ENCODE measurements around the gene FRMPD3. TPM values are rescaled to one million over a fixed set of nuclear protein-coding genes. Genes with fewer than 3 reads are reported as not detected.

The FRMPD3 gene
- total and polyA plus RNA-seq, 10 of the 15 experiments (the other 5 are each of a cell fraction or from before 2014, with no cell fraction given): 0.01 to 0.06 (median 0.05) TPM; not detected in 6

GRCh38 chrX:107493141-107493540 is 43.7 kb downstream of the FRMPD3 start:
- POLR2A ChIA-PET: interaction anchor here (0.6 kb wide), 2 partner anchors 20 to 182 kb away, joined by 4 to 6 read pairs; no protein-coding TSS in a partner anchor

More at GRCh38 chrX:107493141-107493540, 43.7 kb downstream of the FRMPD3 start:
- no peak for ATAC-seq
- Histone ChIP-seq H3K9me3 (replicated peaks; ENCODE audit: control insufficient read depth, insufficient read depth, low read length) (no peaks in the 10 kb centered on the region), H3K27me3 (replicated peaks in 1 of 2; ENCODE audit: control insufficient read depth in 2 of 2, insufficient read depth in 2 of 2, low read length in 1 of 2) (no peaks in the 10 kb centered on the region), H2AFZ (ENCODE audit: control insufficient read depth, low read depth, low read length) (no peak overlapping the region), H3K4me1 (ENCODE audit: control insufficient read depth, insufficient read depth, low read length) (no peaks in the 10 kb centered on the region), H3K79me2 (ENCODE audit: control insufficient read depth, insufficient read depth, low read length) (no peaks in the 10 kb centered on the region), H3K27ac (ENCODE audit: control insufficient read depth, insufficient read depth) (no peak overlapping the region), H3K4me3 (no peak overlapping the region), H3K4me2 (ENCODE audit: control insufficient read depth, insufficient read depth) (no peak overlapping the region), H4K20me1 (ENCODE audit: control insufficient read depth, insufficient read depth) (no peaks in the 10 kb centered on the region), H3K9ac (ENCODE audit: control insufficient read depth, insufficient read depth, low read length) (no peak overlapping the region), H3K36me3 (ENCODE audit: control insufficient read depth in 2 of 2, insufficient read depth in 2 of 2, low read length in 1 of 2) (no peaks in the 10 kb centered on the region)
- BruUV-seq (replicated peaks): no TSS peak
- in situ Hi-C loops (cut with MboI) (no loop called here), intact Hi-C loops (cut with micrococcal nuclease; ENCODE audit: unreplicated experiment) (no loop called here)
- WGBS (ENCODE audit: insufficient coverage, insufficient replicate concordance, low lambda C conversion rate, missing lambda C conversion rate): 45% methylated on average over 2 of the region's 2 CpGs
- DNase-seq (ENCODE audit: low read depth, low spot score): no peak
- SMC1A ChIA-PET (ENCODE audit: uncharacterized antibody, unreplicated experiment): no interaction called here
- RAD21 ChIA-PET (ENCODE audit: unreplicated experiment): interaction anchor here (0.6 kb wide), 1 partner anchor 8 kb away, joined by 3 read pairs; no protein-coding TSS in a partner anchor
- CTCF ChIA-PET: no interaction called here
- FAIRE-seq: no peak
- TF ChIP-seq HSF1 (IDR thresholded peaks at IDR 0.05; ENCODE audit: low read depth, low read length) (no peak), NBN (IDR thresholded peaks at IDR 0.05) (no peak), ZNF274 (IDR thresholded peaks at IDR 0.05; ENCODE audit: insufficient read depth, insufficient read length) (no peak), USF2 (IDR thresholded peaks at IDR 0.05; ENCODE audit: borderline replicate concordance, low read depth, low read length) (no peak), KAT2A (conservative IDR thresholded peaks at IDR 0.05; ENCODE audit: control insufficient read depth, low read depth, low read length) (no peak), ZNF217 (IDR thresholded peaks at IDR 0.05) (no peak), SUPT20H (IDR thresholded peaks at IDR 0.05; ENCODE audit: borderline replicate concordance, control insufficient read depth, low read depth, low read length) (no peak), ZNF592 (IDR thresholded peaks at IDR 0.05) (no peak), PKNOX1 (IDR thresholded peaks at IDR 0.05) (no peak)
